HCT116 (cell line): ENCODE data around the gene GAP43.

Experiments
- ATF3 ChIP-seq: IDR thresholded peaks from 2 replicates; pipeline ENCODE4 v1.6.1; 2012
- EGR1 ChIP-seq: IDR thresholded peaks from 2 replicates; pipeline ENCODE4 v1.6.1; 2012; ENCODE audit warnings: low read depth
- EZH2phosphoT487 ChIP-seq: fragments of 200-600 bp; IDR thresholded peaks from 2 replicates; pipeline ENCODE4 v1.6.1; 2018; ENCODE audit warnings: antibody characterized with exemption, borderline replicate concordance
- JUND ChIP-seq: IDR thresholded peaks from 2 replicates; pipeline ENCODE4 v1.6.1; 2012
- POLR2A ChIP-seq: IDR thresholded peaks from 2 replicates; pipeline ENCODE4 v1.7.0; 2011; ENCODE audit warnings: borderline replicate concordance; ENCODE audit not compliant: insufficient read depth, insufficient read length; ENCODE audit errors: extremely low read depth
- POLR2AphosphoS5 ChIP-seq: IDR thresholded peaks from 2 replicates; pipeline ENCODE4 v1.6.1; 2011; ENCODE audit warnings: mild to moderate bottlenecking, low read depth, low read length, moderate library complexity
- SIN3A ChIP-seq: IDR thresholded peaks from 2 replicates; pipeline ENCODE4 v1.6.1; 2012; ENCODE audit warnings: low read depth
- TCF7L2 ChIP-seq: IDR thresholded peaks from 2 replicates; pipeline ENCODE4 v1.7.0; 2011; ENCODE audit warnings: borderline replicate concordance, inconsistent platforms; ENCODE audit not compliant: insufficient read depth, insufficient read length; ENCODE audit errors: extremely low read depth
- ZFX ChIP-seq: fragments of 450-650 bp; IDR thresholded peaks from 2 replicates; pipeline ENCODE4 v1.6.1; 2017
- TF ChIP-seq, protein P1 (sequence below), 3 experiments: fragments of 200-600 bp in 1 of 3; sonication (generic) in 1 of 3; IDR thresholded peaks in 2 of 3; conservative IDR thresholded peaks in 1 of 3; 2 replicates each; pipeline ENCODE4 v1.5.1; 2012 to 2017; ENCODE audit warnings: low read depth in 2 of 3, low read length in 2 of 3, antibody characterized with exemption in 1 of 3, borderline replicate concordance in 1 of 3, control low read depth in 1 of 3, mild to moderate bottlenecking in 1 of 3, mixed read lengths in 1 of 3, mixed run types in 1 of 3, moderate library complexity in 1 of 3; ENCODE audit not compliant: insufficient read depth in 1 of 3
- TF ChIP-seq, protein P2 (sequence below): IDR thresholded peaks from 2 replicates; pipeline ENCODE4 v1.6.1; 2012; ENCODE audit warnings: low read depth

DNA sequence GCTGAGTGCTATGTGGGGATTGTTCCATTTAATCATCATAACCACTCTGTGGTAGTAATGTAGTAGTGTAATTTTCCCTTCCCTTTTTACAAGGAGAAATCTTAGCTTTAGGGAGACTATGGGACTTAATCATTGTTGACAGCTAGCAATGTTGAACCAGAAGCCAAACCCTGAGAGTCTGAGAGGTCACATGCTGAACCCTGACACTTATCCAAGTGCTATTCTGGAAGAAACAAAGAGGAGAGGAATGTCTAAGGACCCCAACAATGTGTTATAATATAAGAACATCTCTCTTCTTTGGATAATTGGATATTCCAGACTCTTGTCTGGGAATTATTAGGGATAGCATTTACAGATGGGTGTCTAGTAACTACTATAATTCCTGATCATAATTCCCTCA, 58.4 kb downstream of the GAP43 start:
- TF ChIP-seq POLR2A = no peak
- TF ChIP-seq, protein P1, sequence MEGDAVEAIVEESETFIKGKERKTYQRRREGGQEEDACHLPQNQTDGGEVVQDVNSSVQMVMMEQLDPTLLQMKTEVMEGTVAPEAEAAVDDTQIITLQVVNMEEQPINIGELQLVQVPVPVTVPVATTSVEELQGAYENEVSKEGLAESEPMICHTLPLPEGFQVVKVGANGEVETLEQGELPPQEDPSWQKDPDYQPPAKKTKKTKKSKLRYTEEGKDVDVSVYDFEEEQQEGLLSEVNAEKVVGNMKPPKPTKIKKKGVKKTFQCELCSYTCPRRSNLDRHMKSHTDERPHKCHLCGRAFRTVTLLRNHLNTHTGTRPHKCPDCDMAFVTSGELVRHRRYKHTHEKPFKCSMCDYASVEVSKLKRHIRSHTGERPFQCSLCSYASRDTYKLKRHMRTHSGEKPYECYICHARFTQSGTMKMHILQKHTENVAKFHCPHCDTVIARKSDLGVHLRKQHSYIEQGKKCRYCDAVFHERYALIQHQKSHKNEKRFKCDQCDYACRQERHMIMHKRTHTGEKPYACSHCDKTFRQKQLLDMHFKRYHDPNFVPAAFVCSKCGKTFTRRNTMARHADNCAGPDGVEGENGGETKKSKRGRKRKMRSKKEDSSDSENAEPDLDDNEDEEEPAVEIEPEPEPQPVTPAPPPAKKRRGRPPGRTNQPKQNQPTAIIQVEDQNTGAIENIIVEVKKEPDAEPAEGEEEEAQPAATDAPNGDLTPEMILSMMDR (IDR thresholded peaks at IDR 0.05 in 2 of 3, conservative IDR thresholded peaks at IDR 0.05 in 1 of 3; ENCODE audit: borderline replicate concordance in 1 of 3, insufficient read depth in 1 of 3, low read depth in 2 of 3, low read length in 2 of 3) = no peak
- no peak for TF ChIP-seq EZH2phosphoT487
- no peak for TF ChIP-seq ATF3
- no peak for TF ChIP-seq TCF7L2
- TF ChIP-seq EGR1 = no peak
- no peak for TF ChIP-seq JUND
- TF ChIP-seq, protein P2, sequence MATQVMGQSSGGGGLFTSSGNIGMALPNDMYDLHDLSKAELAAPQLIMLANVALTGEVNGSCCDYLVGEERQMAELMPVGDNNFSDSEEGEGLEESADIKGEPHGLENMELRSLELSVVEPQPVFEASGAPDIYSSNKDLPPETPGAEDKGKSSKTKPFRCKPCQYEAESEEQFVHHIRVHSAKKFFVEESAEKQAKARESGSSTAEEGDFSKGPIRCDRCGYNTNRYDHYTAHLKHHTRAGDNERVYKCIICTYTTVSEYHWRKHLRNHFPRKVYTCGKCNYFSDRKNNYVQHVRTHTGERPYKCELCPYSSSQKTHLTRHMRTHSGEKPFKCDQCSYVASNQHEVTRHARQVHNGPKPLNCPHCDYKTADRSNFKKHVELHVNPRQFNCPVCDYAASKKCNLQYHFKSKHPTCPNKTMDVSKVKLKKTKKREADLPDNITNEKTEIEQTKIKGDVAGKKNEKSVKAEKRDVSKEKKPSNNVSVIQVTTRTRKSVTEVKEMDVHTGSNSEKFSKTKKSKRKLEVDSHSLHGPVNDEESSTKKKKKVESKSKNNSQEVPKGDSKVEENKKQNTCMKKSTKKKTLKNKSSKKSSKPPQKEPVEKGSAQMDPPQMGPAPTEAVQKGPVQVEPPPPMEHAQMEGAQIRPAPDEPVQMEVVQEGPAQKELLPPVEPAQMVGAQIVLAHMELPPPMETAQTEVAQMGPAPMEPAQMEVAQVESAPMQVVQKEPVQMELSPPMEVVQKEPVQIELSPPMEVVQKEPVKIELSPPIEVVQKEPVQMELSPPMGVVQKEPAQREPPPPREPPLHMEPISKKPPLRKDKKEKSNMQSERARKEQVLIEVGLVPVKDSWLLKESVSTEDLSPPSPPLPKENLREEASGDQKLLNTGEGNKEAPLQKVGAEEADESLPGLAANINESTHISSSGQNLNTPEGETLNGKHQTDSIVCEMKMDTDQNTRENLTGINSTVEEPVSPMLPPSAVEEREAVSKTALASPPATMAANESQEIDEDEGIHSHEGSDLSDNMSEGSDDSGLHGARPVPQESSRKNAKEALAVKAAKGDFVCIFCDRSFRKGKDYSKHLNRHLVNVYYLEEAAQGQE = no peak
- TF ChIP-seq POLR2AphosphoS5 = no peak
- no peak for TF ChIP-seq ZFX
- TF ChIP-seq SIN3A = no peak
